ENCODE measurements around the gene COL3A1.

The COL3A1 gene

GRCh38 chr2:189013671-189014448 is 39.7 kb downstream of the COL3A1 start:
- no peak overlapping the region for H3K27ac ChIP-seq
- no peak for DNase-seq (ENCODE audit: low read depth, low spot score)

GRCh38 chr2:189014449-189015138 is 40.4 kb downstream of the COL3A1 start:
- DNase-seq (ENCODE audit: low read depth, low spot score), result no peak
- no peak overlapping the region for H3K27ac ChIP-seq

- DNase-seq (ENCODE audit: low read depth, low spot score), result no peak
Measured at GRCh38 chr2:189015359-189015758, 41.2 kb downstream of the COL3A1 start.

GRCh38 chr2:189016311-189016861 is 42.2 kb downstream of the COL3A1 start:
- H3K27ac ChIP-seq, result no peak overlapping the region

More at GRCh38 chr2:189015359-189015758, 41.2 kb downstream of the COL3A1 start:
- no peak overlapping the region for H3K27ac ChIP-seq

GRCh38 chr2:189018631-189019030 is 44.5 kb downstream of the COL3A1 start:
- no peak overlapping the region for H3K27ac ChIP-seq
- no peak for DNase-seq (ENCODE audit: low read depth, low spot score)

More at GRCh38 chr2:189016311-189016861, 42.2 kb downstream of the COL3A1 start:
- no peak for DNase-seq (ENCODE audit: low read depth, low spot score)

- no peak overlapping the region for H3K27ac ChIP-seq
- no peak for DNase-seq (ENCODE audit: low read depth, low spot score)
Measured at GRCh38 chr2:189020179-189020578, 46.0 kb downstream of the COL3A1 start.

- DNase-seq (ENCODE audit: low read depth, low spot score), result no peak
- H3K27ac ChIP-seq, result no peak overlapping the region
Measured at GRCh38 chr2:189022053-189022481, 47.9 kb downstream of the COL3A1 start.

- no peak for DNase-seq (ENCODE audit: low read depth, low spot score)
- no peak overlapping the region for H3K27ac ChIP-seq
Measured at GRCh38 chr2:189022492-189022891, 48.3 kb downstream of the COL3A1 start.

- H3K27ac ChIP-seq, result no peak overlapping the region
- no peak for DNase-seq (ENCODE audit: low read depth, low spot score)
Measured at GRCh38 chr2:189024901-189025618, 50.9 kb downstream of the COL3A1 start.

- DNase-seq (ENCODE audit: low read depth, low spot score), result no peak
Measured at GRCh38 chr2:189037518-189037917, 63.3 kb downstream of the COL3A1 start.

GRCh38 chr2:189045836-189046235 is 71.7 kb downstream of the COL3A1 start:
- no peak for DNase-seq (ENCODE audit: low read depth, low spot score)
- no peak overlapping the region for H3K27ac ChIP-seq

More at GRCh38 chr2:189037518-189037917, 63.3 kb downstream of the COL3A1 start:
- H3K27ac ChIP-seq, result no peak overlapping the region

- H3K27ac ChIP-seq, result no peak overlapping the region
- no peak for DNase-seq (ENCODE audit: low read depth, low spot score)
Measured at GRCh38 chr2:189046320-189046719, 72.1 kb downstream of the COL3A1 start.

GRCh38 chr2:189047171-189047888 is 73.2 kb downstream of the COL3A1 start:
- no peak for DNase-seq (ENCODE audit: low read depth, low spot score)
- no peak overlapping the region for H3K27ac ChIP-seq

GRCh38 chr2:189048189-189048588 is 74.0 kb downstream of the COL3A1 start:
- no peak for DNase-seq (ENCODE audit: low read depth, low spot score)
- no peak overlapping the region for H3K27ac ChIP-seq

GRCh38 chr2:189049709-189050164 is 75.6 kb downstream of the COL3A1 start:
- DNase-seq (ENCODE audit: low read depth, low spot score), result no peak
- no peak overlapping the region for H3K27ac ChIP-seq

GRCh38 chr2:189050165-189050712 is 76.1 kb downstream of the COL3A1 start:
- no peak overlapping the region for H3K27ac ChIP-seq

GRCh38 chr2:189056200-189057106 is 82.3 kb downstream of the COL3A1 start:
- no peak for DNase-seq (ENCODE audit: low read depth, low spot score)
- H3K27ac ChIP-seq, result no peak overlapping the region

More at GRCh38 chr2:189050165-189050712, 76.1 kb downstream of the COL3A1 start:
- no peak for DNase-seq (ENCODE audit: low read depth, low spot score)

GRCh38 chr2:189057316-189057715 is 83.1 kb downstream of the COL3A1 start:
- H3K27ac ChIP-seq, result no peak overlapping the region
- DNase-seq (ENCODE audit: low read depth, low spot score), result no peak
